ENCODE measurements around the gene PRRT1B. TPM values are rescaled to one million over a fixed set of nuclear protein-coding genes. Genes with fewer than 3 reads are reported as not detected.

Gene PRRT1B
- total and polyA plus RNA-seq, 2 donors (not counting 1 experiment from before 2014, with no cell fraction given) = not detected

- no peaks in the 10 kb centered on the region for H3K27me3 Mint-ChIP-seq
- intact Hi-C loops (cut with micrococcal nuclease) = no loop called here
- Histone ChIP-seq H3K27me3 (replicated peaks in 1 of 4; ENCODE audit: control extremely low read depth in 1 of 4, control insufficient read depth in 3 of 4, insufficient read depth in 4 of 4, low read length in 3 of 4) (no peaks in the 10 kb centered on the region), H3K4me2 (replicated peaks; ENCODE audit: low read depth, low read length, poor library complexity, severe bottlenecking) (no peak overlapping the region), H4K20me1 (ENCODE audit: control insufficient read depth, insufficient read depth, low read length, poor library complexity, severe bottlenecking) (peaks cover 73% of the 10 kb centered on the region), H3K36me3 (replicated peaks in 1 of 2; ENCODE audit: control extremely low read depth in 1 of 2, control insufficient read depth in 1 of 2, extremely low read depth in 1 of 2, insufficient read depth in 2 of 2, low read length in 1 of 2) (peaks cover 24 to 78% of the 10 kb centered on the region in 2 experiments), H3K4me3 (ENCODE audit: control extremely low read depth in 1 of 5, extremely low read depth in 1 of 5, insufficient read depth in 1 of 5, low read depth in 2 of 5, low read length in 4 of 5) (no peak overlapping the region), H3K9me3 (ENCODE audit: control extremely low read depth in 1 of 3, control insufficient read depth in 2 of 3, insufficient read depth in 1 of 3, low read length in 2 of 3) (no peaks in the 10 kb centered on the region), H2AFZ (ENCODE audit: insufficient read depth, low read depth, low read length, poor library complexity, severe bottlenecking) (no peak overlapping the region), H3K4me1 (ENCODE audit: control insufficient read depth in 2 of 2, insufficient read depth in 2 of 2, low read length in 2 of 2) (no peaks in the 10 kb centered on the region), H3K27ac (ENCODE audit: low read length in 2 of 2) (no peak overlapping the region), H3K79me2 (ENCODE audit: control insufficient read depth, insufficient read depth, low read length) (peaks cover 44% of the 10 kb centered on the region), H3K9ac (ENCODE audit: low read length) (no peak overlapping the region)
- H3K9me3 Mint-ChIP-seq (ENCODE audit: insufficient read depth) = no peaks in the 10 kb centered on the region
- H3K27ac Mint-ChIP-seq = peak overlapping the region; percentile 39
- CTCF ChIA-PET = interaction anchor here (1.6 to 21.7 kb wide), 2 partner anchors 15 to 137 kb away, joined by 4 to 263 read pairs; partner anchors contain the start of gene RAPGEF1
- TF ChIP-seq EZH2 (IDR thresholded peaks at IDR 0.05; ENCODE audit: borderline replicate concordance, insufficient read depth, low read depth, low read length, poor library complexity, severe bottlenecking) (no peak), CTCF (IDR thresholded peaks at IDR 0.05) (no peak)
- POLR2A ChIA-PET = no interaction called here
- no peak for ATAC-seq (ENCODE audit: low read depth)
- WGBS (ENCODE audit: insufficient coverage) = 91% methylated on average over 13 of the region's 13 CpGs
- no peak for DNase-seq
- H3K4me1 Mint-ChIP-seq = no peaks in the 10 kb centered on the region
- no peak overlapping the region for H3K4me3 Mint-ChIP-seq
Observed at GRCh38 chr9:131606896-131607567, 61.7 kb downstream of the PRRT1B start.

GRCh38 chr9:131607591-131607990 lies 62.3 kb downstream of the PRRT1B start:
- Histone ChIP-seq H3K4me1 (ENCODE audit: control insufficient read depth in 2 of 2, insufficient read depth in 2 of 2, low read length in 2 of 2) (no peaks in the 10 kb centered on the region), H3K27ac (ENCODE audit: low read length in 2 of 2) (no peak overlapping the region), H3K9me3 (ENCODE audit: control extremely low read depth in 1 of 3, control insufficient read depth in 2 of 3, insufficient read depth in 1 of 3, low read length in 2 of 3) (no peaks in the 10 kb centered on the region), H2AFZ (ENCODE audit: insufficient read depth, low read depth, low read length, poor library complexity, severe bottlenecking) (no peak overlapping the region), H3K27me3 (replicated peaks in 1 of 4; ENCODE audit: control extremely low read depth in 1 of 4, control insufficient read depth in 3 of 4, insufficient read depth in 4 of 4, low read length in 3 of 4) (no peaks in the 10 kb centered on the region), H3K36me3 (replicated peaks in 1 of 2; ENCODE audit: control extremely low read depth in 1 of 2, control insufficient read depth in 1 of 2, extremely low read depth in 1 of 2, insufficient read depth in 2 of 2, low read length in 1 of 2) (peaks cover 22 to 78% of the 10 kb centered on the region in 2 experiments), H3K4me3 (ENCODE audit: control extremely low read depth in 1 of 5, extremely low read depth in 1 of 5, insufficient read depth in 1 of 5, low read depth in 2 of 5, low read length in 4 of 5) (no peak overlapping the region), H4K20me1 (ENCODE audit: control insufficient read depth, insufficient read depth, low read length, poor library complexity, severe bottlenecking) (peaks cover 73% of the 10 kb centered on the region), H3K4me2 (replicated peaks; ENCODE audit: low read depth, low read length, poor library complexity, severe bottlenecking) (no peak overlapping the region), H3K9ac (ENCODE audit: low read length) (no peak overlapping the region), H3K79me2 (ENCODE audit: control insufficient read depth, insufficient read depth, low read length) (peaks cover 50% of the 10 kb centered on the region)
- ATAC-seq (ENCODE audit: low read depth) (no peak), DNase-seq (no peak)
- WGBS (ENCODE audit: insufficient coverage) = 93% methylated on average over 6 of the region's 8 CpGs
- Mint-ChIP-seq H3K27me3 (no peaks in the 10 kb centered on the region), H3K27ac (peak overlapping the region; percentile 39), H3K4me3 (no peak overlapping the region), H3K4me1 (no peaks in the 10 kb centered on the region), H3K9me3 (ENCODE audit: insufficient read depth) (no peaks in the 10 kb centered on the region)
- TF ChIP-seq CTCF (IDR thresholded peaks at IDR 0.05) = no peak
- TF ChIP-seq EZH2 (IDR thresholded peaks at IDR 0.05; ENCODE audit: borderline replicate concordance, insufficient read depth, low read depth, low read length, poor library complexity, severe bottlenecking) = no peak
- POLR2A ChIA-PET = no interaction called here
- intact Hi-C loops (cut with micrococcal nuclease) = no loop called here
- CTCF ChIA-PET = interaction anchor here (21.7 kb wide), 1 partner anchor 137 kb away, joined by 263 read pairs; the partner anchor contains the start of gene RAPGEF1
